Renal cortex interstitium (tissue), 11 donors: ENCODE results near the gene IFNK. TPM values are rescaled to one million over a fixed set of nuclear protein-coding genes. Genes with fewer than 3 reads are reported as not detected.

Source experiments
- DNase-seq, 11 donors: peaks; one replicate each; pipeline ENCODE4 v3.0.0-alpha.2; 2013; ENCODE audit warnings: low read depth in 9 of 11, low spot score in 4 of 11; ENCODE audit errors: extremely low read depth in 1 of 11
- polyA plus RNA-seq, 3 donors: library from polyadenylated mRNA; unstranded; fragments of 120-200 nt; gene quantifications; one replicate each; pipeline ENCODE4 v1.2.1, GENCODE V29; 2013; ENCODE audit not compliant: insufficient read length in 3 of 3

Gene IFNK
- polyA plus RNA-seq, 3 donors, result not detected

GRCh38 chr9:27505744-27506161, 18.3 kb upstream of the IFNK start:
- DNase-seq, result no peak

- no peak for DNase-seq
Observed at GRCh38 chr9:27506981-27507380, 17.1 kb upstream of the IFNK start.

GRCh38 chr9:27510780-27511179, 13.3 kb upstream of the IFNK start:
- DNase-seq, result no peak

GRCh38 chr9:27511771-27512170, 12.3 kb upstream of the IFNK start:
- no peak for DNase-seq

GRCh38 chr9:27514551-27514950, 9.5 kb upstream of the IFNK start:
- DNase-seq, result no peak

GRCh38 chr9:27518006-27518405, 6.1 kb upstream of the IFNK start:
- no peak for DNase-seq

GRCh38 chr9:27518809-27519208, 5.3 kb upstream of the IFNK start:
- DNase-seq, result no peak

- no peak for DNase-seq
Observed at GRCh38 chr9:27519466-27520465, 4.3 kb upstream of the IFNK start.

GRCh38 chr9:27520986-27521385, 3.1 kb upstream of the IFNK start:
- DNase-seq, result no peak

- no peak for DNase-seq
Observed at GRCh38 chr9:27523141-27523540, 949 bp upstream of the IFNK start.

- no peak for DNase-seq
Observed at GRCh38 chr9:27527702-27528075, 3.6 kb downstream of the IFNK start.

GRCh38 chr9:27528076-27528885, 4.2 kb downstream of the IFNK start:
- DNase-seq, result peak in 7 of 11 donors; percentile 39 to 71 (median 66)

GRCh38 chr9:27528886-27529315, 4.8 kb downstream of the IFNK start:
- peak in 5 of 11 donors; percentile 39 to 54 (median 47) for DNase-seq

- peak in 9 of 11 donors; percentile 61 to 80 (median 75) for DNase-seq
Observed at GRCh38 chr9:27529316-27530278, 5.5 kb downstream of the IFNK start, which contains the start of gene MOB3B. TSS of gene MOB3B (minus strand) at chr9:27529814. CDS start at chr9:27455550, 74,264 bp downstream.

GRCh38 chr9:27530915-27531755, 7.0 kb downstream of the IFNK start:
- DNase-seq, result no peak

- no peak for DNase-seq
Observed at GRCh38 chr9:27532046-27532445, 8.0 kb downstream of the IFNK start.

- no peak for DNase-seq
Observed at GRCh38 chr9:27533311-27533710, 9.2 kb downstream of the IFNK start.

GRCh38 chr9:27534131-27534530, 10.0 kb downstream of the IFNK start:
- no peak for DNase-seq
